ENCODE data around the gene MYOD1. TPM values are rescaled to one million over a fixed set of nuclear protein-coding genes. Genes with fewer than 3 reads are reported as not detected.

MYOD1 gene
- total RNA-seq, 3 donors from 2014 or later, result not detected

- peaks cover 8% of the 10 kb centered on the region for H3K4me1 ChIP-seq (ENCODE audit: low read depth)
- intact Hi-C loops (cut with DNase I, micrococcal nuclease), result no loop called here
These were observed 17.8 kb downstream of the MYOD1 start for GRCh38 chr11:17736930-17737817.

GRCh38 chr11:17738151-17738973 lies 19.0 kb downstream of the MYOD1 start:
- DNase-seq, result peak in 1 of 3 donors; percentile 13
- H3K36me3 ChIP-seq (ENCODE audit: low read depth), result no peaks in the 10 kb centered on the region
- intact Hi-C loops (cut with DNase I, micrococcal nuclease), result no loop called here
- no peak overlapping the region for H3K4me3 ChIP-seq
- ATAC-seq, result no peak
- peaks cover 8% of the 10 kb centered on the region for H3K4me1 ChIP-seq (ENCODE audit: low read depth)
- TF ChIP-seq, protein P1, sequence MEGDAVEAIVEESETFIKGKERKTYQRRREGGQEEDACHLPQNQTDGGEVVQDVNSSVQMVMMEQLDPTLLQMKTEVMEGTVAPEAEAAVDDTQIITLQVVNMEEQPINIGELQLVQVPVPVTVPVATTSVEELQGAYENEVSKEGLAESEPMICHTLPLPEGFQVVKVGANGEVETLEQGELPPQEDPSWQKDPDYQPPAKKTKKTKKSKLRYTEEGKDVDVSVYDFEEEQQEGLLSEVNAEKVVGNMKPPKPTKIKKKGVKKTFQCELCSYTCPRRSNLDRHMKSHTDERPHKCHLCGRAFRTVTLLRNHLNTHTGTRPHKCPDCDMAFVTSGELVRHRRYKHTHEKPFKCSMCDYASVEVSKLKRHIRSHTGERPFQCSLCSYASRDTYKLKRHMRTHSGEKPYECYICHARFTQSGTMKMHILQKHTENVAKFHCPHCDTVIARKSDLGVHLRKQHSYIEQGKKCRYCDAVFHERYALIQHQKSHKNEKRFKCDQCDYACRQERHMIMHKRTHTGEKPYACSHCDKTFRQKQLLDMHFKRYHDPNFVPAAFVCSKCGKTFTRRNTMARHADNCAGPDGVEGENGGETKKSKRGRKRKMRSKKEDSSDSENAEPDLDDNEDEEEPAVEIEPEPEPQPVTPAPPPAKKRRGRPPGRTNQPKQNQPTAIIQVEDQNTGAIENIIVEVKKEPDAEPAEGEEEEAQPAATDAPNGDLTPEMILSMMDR (IDR thresholded peaks at IDR 0.05), result no peak
- H3K9me3 ChIP-seq, result no peaks in the 10 kb centered on the region

More at GRCh38 chr11:17736930-17737817, 17.8 kb downstream of the MYOD1 start:
- TF ChIP-seq, protein P1 (IDR thresholded peaks at IDR 0.05), result no peak
- ATAC-seq (no peak), DNase-seq (peak in 1 of 3 donors; percentile 5)
- no peak overlapping the region for H3K4me3 ChIP-seq
- H3K36me3 ChIP-seq (ENCODE audit: low read depth), result no peaks in the 10 kb centered on the region
- no peaks in the 10 kb centered on the region for H3K9me3 ChIP-seq

DNA sequence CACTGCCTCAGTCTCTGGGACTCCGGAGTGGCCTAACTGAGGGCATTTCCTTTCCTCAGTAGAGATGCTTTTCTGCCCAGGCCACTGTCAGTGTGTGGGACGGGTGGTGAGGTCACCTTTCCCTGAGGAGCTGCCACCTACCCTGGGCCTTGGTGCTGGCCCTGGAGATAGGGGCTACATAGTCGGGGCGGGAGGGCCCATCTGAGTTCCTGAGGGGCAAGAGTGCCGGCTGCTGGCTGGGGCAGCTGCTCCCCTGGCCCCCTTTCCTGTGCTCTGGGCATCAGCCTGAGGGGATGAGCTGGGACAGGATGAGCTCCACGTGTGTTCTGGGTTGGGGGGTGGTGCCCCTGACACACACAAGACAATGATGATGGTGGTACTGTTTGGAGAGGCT lies 20.6 kb downstream of the MYOD1 start:
- Histone ChIP-seq H3K9me3 (no peaks in the 10 kb centered on the region), H3K4me1 (ENCODE audit: low read depth) (peaks cover 3% of the 10 kb centered on the region), H3K4me3 (no peak overlapping the region), H3K36me3 (ENCODE audit: low read depth) (no peaks in the 10 kb centered on the region)
- DNase-seq (peak in 1 of 3 donors; percentile 14), ATAC-seq (no peak)
- TF ChIP-seq, protein P1 (IDR thresholded peaks at IDR 0.05), result no peak
- intact Hi-C loops (cut with DNase I, micrococcal nuclease), result no loop called here

GRCh38 chr11:17740649-17741235 lies 21.4 kb downstream of the MYOD1 start:
- H3K4me3 ChIP-seq, result no peak overlapping the region
- TF ChIP-seq, protein P1 (IDR thresholded peaks at IDR 0.05), result no peak
- no peak for ATAC-seq
- no peaks in the 10 kb centered on the region for H3K9me3 ChIP-seq
- intact Hi-C loops (cut with DNase I, micrococcal nuclease), result no loop called here
- peak in 1 of 3 donors; percentile 4 for DNase-seq
- H3K4me1 ChIP-seq (ENCODE audit: low read depth), result no peaks in the 10 kb centered on the region
- H3K36me3 ChIP-seq (ENCODE audit: low read depth), result no peaks in the 10 kb centered on the region

DNA sequence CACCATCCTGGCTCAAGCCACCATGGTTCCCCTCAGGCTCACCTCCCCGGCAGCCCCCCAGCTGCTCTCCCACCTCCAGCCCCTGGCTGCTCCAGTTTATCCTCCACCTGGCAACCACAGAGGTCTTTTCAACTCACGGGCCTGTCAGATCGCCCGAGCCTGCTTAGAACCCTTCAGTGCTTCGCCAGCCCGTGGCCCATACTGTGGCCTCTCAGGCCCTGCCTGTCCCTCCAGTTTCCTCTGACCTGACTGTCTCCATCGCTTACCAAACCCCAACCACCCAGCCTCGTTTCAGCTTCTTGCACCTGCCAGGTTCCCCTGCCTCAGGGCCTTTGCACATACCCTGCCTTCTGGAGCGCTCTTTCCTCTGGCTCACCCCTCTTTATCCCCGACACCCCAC lies 22.1 kb downstream of the MYOD1 start:
- TF ChIP-seq, protein P1 (IDR thresholded peaks at IDR 0.05), result no peak
- no peaks in the 10 kb centered on the region for H3K4me1 ChIP-seq (ENCODE audit: low read depth)
- intact Hi-C loops (cut with DNase I, micrococcal nuclease), result no loop called here
- DNase-seq, result peak in 1 of 3 donors; percentile 12
- H3K36me3 ChIP-seq (ENCODE audit: low read depth), result no peaks in the 10 kb centered on the region
- H3K4me3 ChIP-seq, result no peak overlapping the region
- no peaks in the 10 kb centered on the region for H3K9me3 ChIP-seq
- no peak for ATAC-seq

All from mucosa of descending colon (tissue), 3 donors.